Motor neuron (in vitro differentiated cells): ENCODE results near the gene KL. TPM values are rescaled to one million over a fixed set of nuclear protein-coding genes. Genes with fewer than 3 reads are reported as not detected.

ENCODE experiments used
- ATAC-seq, 8 experiments: fragments of 200-7000 bp; cut with Tn5 transposase; replicated peaks in 6 of 8; 2 replicates each; pipeline ENCODE4 v1.8.0; 2021; ENCODE audit warnings: mild to moderate bottlenecking in 8 of 8, moderate library complexity in 8 of 8
- H3K27ac ChIP-seq, 2 donors: fragments of 250-450 bp; sonication (Bioruptor Pico); 2 replicates each; pipeline ENCODE4 v1.9.0; 2021; ENCODE audit warnings: antibody characterized with exemption in 2 of 2, mild to moderate bottlenecking in 2 of 2, moderate library complexity in 1 of 2
- H3K4me1 ChIP-seq, 2 donors: fragments of 250-450 bp; sonication (Bioruptor Pico); replicated peaks in 1 of 2; 2 replicates each; pipeline ENCODE4 v1.6.1; 2021; ENCODE audit warnings: antibody characterized with exemption in 2 of 2, mild to moderate bottlenecking in 2 of 2, moderate library complexity in 1 of 2
- H3K4me3 ChIP-seq, 5 donors: fragments of 250-450 bp; sonication (Bioruptor Pico); 2 replicates each; pipeline ENCODE4 v1.9.0; 2021; ENCODE audit warnings: antibody characterized with exemption in 5 of 5, mild to moderate bottlenecking in 5 of 5, moderate library complexity in 4 of 5
- WGBS, 10 experiments: fragments of 450-650 bp; shearing (Covaris generic); methylation state at CpG; one replicate each; pipeline ENCODE4 v1.0.0; 2022; 5-methylcytosine and 5-hydroxymethylcytosine counted together
- in situ Hi-C, 9 experiments: fragments of 400-800 bp; cut with MboI; loops; one replicate each; pipeline ENCODE4 v1.15.0; 2021; ENCODE audit warnings: low sequenced_read_pairs in 9 of 9, low pct_unique_long_range_greater_than_20kb in 2 of 9; ENCODE audit not compliant: unreplicated experiment in 9 of 9
- total RNA-seq, 8 experiments: library from RNA; unstranded; fragments of 300-600 nt; gene quantifications; 2 replicates each; pipeline versions ENCODE4 v1.2.3 to v1.2.4, GENCODE V29; 2022

Gene KL
- total RNA-seq, 8 experiments from 2014 or later: 0.05 to 13.1 (median 0.14) TPM

DNA sequence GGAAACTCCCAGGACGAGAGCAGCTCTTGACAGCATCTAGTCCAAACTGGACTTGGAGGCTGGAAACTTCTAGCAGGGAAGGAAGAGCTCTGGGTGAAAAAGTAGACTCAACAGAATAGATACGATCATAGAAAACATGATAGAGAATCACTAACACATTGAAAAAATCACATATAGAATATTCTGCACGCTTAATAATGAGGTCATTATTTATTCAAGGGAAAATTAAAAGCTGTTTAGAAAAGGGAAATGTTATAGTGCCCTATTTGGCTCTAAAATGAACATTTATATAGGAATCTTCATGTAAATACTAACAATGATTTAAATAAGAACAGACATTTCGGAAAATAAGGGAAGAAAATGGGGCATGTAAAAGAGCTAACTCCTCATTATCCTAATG lies 15.1 kb downstream of the KL start:
- H3K27ac ChIP-seq: no peak overlapping the region
- H3K4me3 ChIP-seq: no peak overlapping the region
- WGBS, 10 experiments: 80 to 100% (median 93%) methylated on average over 3 to 4 of the region's 4 CpGs
- in situ Hi-C loops: no loop called here
- no peak for ATAC-seq
- no peaks in the 10 kb centered on the region for H3K4me1 ChIP-seq

DNA sequence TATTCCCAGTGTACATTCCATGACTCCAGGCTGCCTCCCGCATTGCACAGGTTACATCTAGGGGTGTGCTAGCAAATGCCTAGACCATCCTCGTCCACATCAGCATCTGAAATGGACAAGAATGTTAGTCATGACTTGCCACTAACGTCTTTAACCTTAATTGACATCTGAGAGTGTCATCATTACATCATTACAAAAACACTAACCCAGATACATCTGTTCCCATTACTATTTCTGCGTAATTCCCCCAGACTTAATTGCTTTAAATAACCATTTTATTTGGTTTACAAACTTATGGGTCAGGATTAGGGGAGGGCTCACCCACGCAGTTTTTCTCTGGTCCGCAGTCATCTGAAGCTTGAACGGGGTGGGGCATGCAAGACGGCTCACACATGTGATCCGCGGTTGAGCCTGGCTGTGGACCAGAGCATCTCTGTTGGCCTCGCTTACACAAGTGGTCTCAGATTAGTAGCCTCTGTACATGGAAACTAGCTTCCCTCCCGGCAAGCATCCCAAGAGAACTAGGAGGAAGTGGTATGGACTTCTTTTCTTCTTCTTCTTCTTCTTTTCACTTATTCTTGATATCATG lies 15.9 kb downstream of the KL start:
- 0 to 100% (median 83%) methylated on average over 1 to 12 of the region's 12 CpGs for WGBS, 10 experiments
- Histone ChIP-seq H3K27ac (no peak overlapping the region), H3K4me3 (no peak overlapping the region), H3K4me1 (no peaks in the 10 kb centered on the region)
- ATAC-seq: peak in 2 of 8 experiments; percentile 55 to 94
- in situ Hi-C loops: no loop called here

- H3K4me1 ChIP-seq: no peaks in the 10 kb centered on the region
- no peak overlapping the region for H3K27ac ChIP-seq
- in situ Hi-C loops: no loop called here
- H3K4me3 ChIP-seq: no peak overlapping the region
- ATAC-seq: no peak
- 76 to 100% (median 90%) methylated on average over 3 to 13 of the region's 14 CpGs for WGBS, 10 experiments
These were observed 17.0 kb downstream of the KL start for GRCh38 chr13:33033051-33033812.

DNA sequence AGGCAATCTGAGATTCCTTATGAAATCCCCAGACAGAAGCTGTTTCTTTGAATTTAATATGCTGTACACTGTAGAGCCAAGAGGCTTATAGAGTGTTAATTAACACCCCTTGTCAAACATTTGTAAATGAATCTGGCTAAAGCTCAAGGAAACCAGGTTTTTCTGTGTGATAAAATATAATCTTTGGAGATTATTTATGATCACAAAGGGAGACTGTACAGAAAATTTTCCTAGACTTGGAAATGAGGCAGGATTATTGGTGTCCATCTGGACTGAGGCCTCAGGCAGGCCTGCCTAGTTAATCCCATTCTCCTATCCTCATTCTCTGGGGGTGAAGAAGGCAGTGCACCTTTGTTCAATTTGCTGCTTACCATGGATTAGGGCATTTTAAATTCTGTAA lies 17.8 kb downstream of the KL start:
- no peak overlapping the region for H3K4me3 ChIP-seq
- H3K4me1 ChIP-seq: no peaks in the 10 kb centered on the region
- H3K27ac ChIP-seq: no peak overlapping the region
- ATAC-seq: no peak
- in situ Hi-C loops: no loop called here

- no peak overlapping the region for H3K27ac ChIP-seq
- 64 to 94% (median 83%) methylated on average over 3 to 5 of the region's 5 CpGs; no CpG with 5 or more reads in 1 of the 10 experiments for WGBS, 10 experiments
- H3K4me1 ChIP-seq: no peaks in the 10 kb centered on the region
- no peak for ATAC-seq
- in situ Hi-C loops: no loop called here
- no peak overlapping the region for H3K4me3 ChIP-seq
These were observed 18.8 kb downstream of the KL start for GRCh38 chr13:33034882-33035520.

DNA sequence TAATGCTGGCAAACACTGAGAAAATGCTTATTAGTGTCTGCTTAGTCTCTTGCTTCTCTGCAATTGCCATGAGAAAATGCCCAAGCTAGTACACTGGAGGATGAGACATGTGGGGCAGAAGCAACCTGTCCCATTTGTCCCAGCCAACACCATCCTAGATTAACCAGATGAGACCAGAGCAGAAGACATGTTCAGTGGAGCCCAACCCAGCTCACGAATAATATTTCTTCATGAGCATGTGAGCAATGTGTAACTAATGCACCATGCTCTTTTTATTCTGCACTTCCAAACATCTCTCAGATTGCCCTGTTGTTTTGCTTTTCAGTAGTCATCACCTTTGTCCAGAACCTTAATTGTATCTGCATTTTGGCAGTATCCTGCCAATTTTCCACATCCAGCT lies 21.4 kb downstream of the KL start:
- no peak overlapping the region for H3K27ac ChIP-seq
- in situ Hi-C loops: no loop called here
- ATAC-seq: peak in 2 of 8 experiments; percentile 74 to 81
- H3K4me3 ChIP-seq: no peak overlapping the region
- H3K4me1 ChIP-seq: no peaks in the 10 kb centered on the region
- 67 to 100% (median 100%) methylated on average over 1 of the region's 1 CpG; no CpG with 5 or more reads in 5 of the 10 experiments for WGBS, 10 experiments

DNA sequence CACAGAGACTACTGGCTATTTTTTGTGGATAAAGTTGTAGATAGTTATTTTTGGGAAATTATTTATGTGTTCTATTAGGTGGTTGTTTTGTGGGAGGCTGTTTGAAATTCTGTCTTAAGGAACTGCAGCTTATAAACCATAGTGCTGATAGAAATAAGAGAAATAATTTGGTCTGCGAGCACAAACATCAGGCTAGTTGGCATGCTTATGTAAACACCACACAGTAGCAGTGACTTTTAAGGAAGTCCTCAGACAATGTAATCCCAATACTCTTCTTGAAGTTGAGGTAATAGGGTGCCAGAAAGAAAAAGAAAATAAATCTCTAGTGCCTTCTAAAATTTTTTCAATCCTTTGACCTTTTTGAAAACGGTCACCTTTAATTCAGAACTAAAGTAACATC lies 23.9 kb downstream of the KL start:
- no peak for ATAC-seq

GRCh38 chr13:33045851-33046592 lies 29.8 kb downstream of the KL start:
- no peak for ATAC-seq

More for the DNA sequence above, 23.9 kb downstream of the KL start:
- Histone ChIP-seq H3K4me1 (no peaks in the 10 kb centered on the region), H3K4me3 (no peak overlapping the region), H3K27ac (no peak overlapping the region)
- in situ Hi-C loops: no loop called here
- WGBS, 10 experiments: 7 to 94% (median 71%) methylated on average over 1 to 2 of the region's 2 CpGs

GRCh38 chr13:33050161-33050560 lies 33.9 kb downstream of the KL start:
- peak in 1 of 8 experiments; percentile 16 for ATAC-seq
- H3K4me3 ChIP-seq: no peak overlapping the region
- no peak overlapping the region for H3K27ac ChIP-seq
- in situ Hi-C loops: no loop called here
- WGBS, 10 experiments: 0 to 53% (median 27%) methylated on average over 1 to 4 of the region's 4 CpGs; no CpG with 5 or more reads in 2 of the 10 experiments
- no peaks in the 10 kb centered on the region for H3K4me1 ChIP-seq

More at GRCh38 chr13:33045851-33046592, 29.8 kb downstream of the KL start:
- whole genome bisulfite sequencing, 10 experiments: 60 to 95% (median 81%) methylated on average over 2 to 4 of the region's 4 CpGs
- no peaks in the 10 kb centered on the region for H3K4me1 ChIP-seq
- in situ Hi-C loops: no loop called here
- H3K4me3 ChIP-seq: no peak overlapping the region
- no peak overlapping the region for H3K27ac ChIP-seq

- WGBS, 10 experiments: 72 to 100% (median 89%) methylated on average over 1 to 3 of the region's 3 CpGs
These were observed 35.4 kb downstream of the KL start for GRCh38 chr13:33051632-33052031.

GRCh38 chr13:33052506-33053280 lies 36.5 kb downstream of the KL start:
- in situ Hi-C loops: no loop called here
- Histone ChIP-seq H3K27ac (no peak overlapping the region), H3K4me3 (no peak overlapping the region), H3K4me1 (peaks cover 6 to 7% of the 10 kb centered on the region in 2 donors)
- ATAC-seq: peak in 2 of 8 experiments; percentile 33 to 36
- 6 to 100% (median 80%) methylated on average over 1 to 3 of the region's 3 CpGs for WGBS, 10 experiments

More at GRCh38 chr13:33051632-33052031, 35.4 kb downstream of the KL start:
- Histone ChIP-seq H3K27ac (no peak overlapping the region), H3K4me3 (no peak overlapping the region), H3K4me1 (no peaks in the 10 kb centered on the region)
- no peak for ATAC-seq
- in situ Hi-C loops: no loop called here

GRCh38 chr13:33053397-33054066 lies 37.3 kb downstream of the KL start:
- no peak for ATAC-seq

More at GRCh38 chr13:33053397-33054066, 37.3 kb downstream of the KL start:
- 46 to 95% (median 81%) methylated on average over 2 to 7 of the region's 7 CpGs for WGBS, 10 experiments
- peaks cover 7 to 8% of the 10 kb centered on the region in 2 donors for H3K4me1 ChIP-seq
- in situ Hi-C loops: no loop called here
- no peak overlapping the region for H3K27ac ChIP-seq
- H3K4me3 ChIP-seq: no peak overlapping the region
